Skeletal muscle cell (primary cell): Measurements from ENCODE around the gene SSBP3.

Source experiments
- DNase-seq: peaks from one replicate; pipeline ENCODE4 v3.0.0-alpha.2; 2010; ENCODE audit warnings: low read depth
- H3K4me3 ChIP-seq: 2 replicates; pipeline ENCODE4 v1.5.1; 2011; ENCODE audit warnings: low read depth, mild to moderate bottlenecking, control low read depth, low read length, moderate library complexity

The SSBP3 gene

DNA sequence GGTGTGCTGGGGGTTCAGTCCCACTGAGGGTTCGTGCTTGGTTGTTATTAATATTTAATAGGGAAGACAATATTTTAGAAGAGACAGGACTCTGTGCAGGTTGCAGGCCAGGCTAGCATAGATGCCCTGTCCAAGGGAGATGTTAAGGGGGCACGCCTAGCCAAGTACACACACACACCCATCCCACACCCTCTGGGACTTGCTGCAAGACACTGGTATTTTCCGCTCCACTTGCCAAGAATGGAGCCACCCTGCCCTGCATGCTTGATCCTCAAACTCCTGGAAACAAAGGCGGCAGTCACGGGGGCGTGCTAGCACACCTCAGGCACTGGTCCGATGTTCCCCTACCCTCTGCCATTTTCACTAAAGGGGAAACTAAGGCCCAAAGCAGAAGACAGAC, 107.2 kb downstream of the SSBP3 start:
- H3K4me3 ChIP-seq = no peak overlapping the region
- DNase-seq = no peak

DNA sequence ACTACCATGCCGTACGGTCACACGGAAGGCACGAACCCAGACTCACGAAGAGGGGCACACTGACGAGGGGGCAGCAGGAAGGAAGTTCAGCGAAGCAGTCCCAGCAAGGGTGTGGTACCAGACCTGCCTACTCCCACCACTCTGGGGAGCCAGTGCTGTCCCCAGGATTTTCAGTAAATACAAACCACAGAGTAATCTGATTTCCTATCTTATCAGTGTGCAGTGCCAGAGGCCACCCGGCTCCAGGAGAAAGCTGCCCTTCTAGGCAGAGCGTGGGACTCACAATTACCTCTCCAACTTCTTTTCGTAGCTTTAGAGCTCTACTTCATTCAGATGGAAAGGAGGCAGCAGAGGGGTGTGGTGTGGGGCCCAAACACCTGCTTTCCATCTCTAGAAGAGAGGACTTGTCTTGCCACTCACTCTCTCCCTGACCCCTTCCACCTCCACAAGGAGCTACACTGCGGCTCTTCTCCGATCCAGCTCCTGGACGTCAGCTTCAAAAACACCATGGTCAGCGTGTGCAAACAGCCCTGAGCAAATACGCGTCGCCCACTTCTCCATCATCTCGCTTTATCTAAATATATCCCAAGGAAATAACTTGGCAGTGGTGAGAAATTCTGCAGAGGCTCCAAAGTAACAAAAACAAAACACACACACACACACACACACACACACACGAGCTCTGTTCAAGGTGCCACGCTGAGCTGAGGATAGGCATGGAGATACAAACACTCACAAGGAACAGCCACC, 107.7 kb downstream of the SSBP3 start:
- H3K4me3 ChIP-seq = no peak overlapping the region
- no peak for DNase-seq

DNA sequence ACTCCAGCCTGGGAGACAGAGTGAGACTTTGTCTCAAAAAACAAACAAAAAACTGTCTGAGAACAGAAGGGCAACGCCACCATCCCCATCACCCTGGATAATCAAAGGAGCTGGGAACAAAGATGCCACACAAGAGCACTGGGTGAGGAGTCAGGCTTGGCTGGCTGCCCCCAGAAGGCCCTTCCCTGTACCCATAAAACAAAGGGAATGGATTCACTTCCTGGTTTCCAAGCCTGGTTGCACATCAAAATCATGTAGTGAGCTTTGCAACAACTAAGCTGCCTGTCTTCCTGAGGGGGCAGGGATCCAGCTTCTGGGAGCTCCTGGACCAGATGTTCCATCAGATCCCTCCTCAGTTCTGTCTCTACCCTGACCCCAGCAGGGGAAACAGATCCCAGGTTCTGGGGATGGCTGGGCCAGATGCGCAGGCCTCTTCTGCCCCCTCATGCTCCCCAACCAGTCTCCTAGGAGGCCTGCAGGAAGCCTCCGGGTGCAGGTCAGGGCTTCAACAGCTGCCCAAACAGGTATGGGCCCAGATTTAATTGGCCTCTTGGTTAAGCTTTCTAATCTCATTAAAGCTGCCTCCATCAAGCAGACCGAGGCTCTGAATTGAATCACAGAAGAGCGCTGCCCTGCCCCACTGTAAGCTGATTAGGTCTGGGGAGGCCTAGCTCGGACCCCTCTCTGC, 108.5 kb downstream of the SSBP3 start:
- no peak overlapping the region for H3K4me3 ChIP-seq
- DNase-seq = no peak

DNA sequence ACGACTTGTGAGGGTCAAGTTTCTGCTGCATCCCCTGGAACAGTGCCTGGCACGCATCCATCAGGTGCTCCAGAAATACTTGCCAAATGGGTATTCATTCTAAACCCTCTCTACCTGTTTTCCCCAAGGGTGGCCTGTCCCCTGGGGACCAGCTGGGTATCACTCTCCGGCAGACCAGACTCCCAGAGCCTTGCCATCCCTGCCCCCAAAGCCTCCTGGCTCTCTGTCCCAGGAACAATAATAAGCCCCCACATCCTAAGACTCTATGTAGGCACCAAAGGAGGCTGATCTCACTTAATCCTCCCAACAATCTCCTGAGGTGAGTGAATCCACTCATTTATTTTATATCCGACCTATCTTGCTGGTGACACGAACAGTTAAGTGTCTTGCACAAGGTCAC, 109.5 kb downstream of the SSBP3 start:
- no peak overlapping the region for H3K4me3 ChIP-seq
- DNase-seq = no peak

DNA sequence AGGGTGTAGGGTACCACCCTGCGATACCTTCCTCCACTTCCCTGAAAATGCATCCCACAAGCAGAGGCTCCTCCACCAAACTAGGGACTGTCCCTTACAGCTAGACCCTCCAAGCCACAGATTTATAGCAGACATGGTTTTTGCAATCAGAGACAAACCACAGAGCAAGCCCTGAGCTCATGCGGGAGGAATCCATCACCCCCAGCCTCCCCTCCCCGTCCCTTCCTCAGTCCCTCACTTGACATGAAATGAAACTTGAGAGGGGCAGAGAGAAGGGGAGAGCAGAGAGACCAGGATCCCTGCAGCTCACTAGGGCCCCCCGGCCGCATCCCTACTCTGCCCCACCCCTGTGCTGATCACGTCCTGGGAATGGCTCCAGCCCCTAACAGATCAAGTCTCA, 111.3 kb downstream of the SSBP3 start:
- no peak for DNase-seq
- no peak overlapping the region for H3K4me3 ChIP-seq

DNA sequence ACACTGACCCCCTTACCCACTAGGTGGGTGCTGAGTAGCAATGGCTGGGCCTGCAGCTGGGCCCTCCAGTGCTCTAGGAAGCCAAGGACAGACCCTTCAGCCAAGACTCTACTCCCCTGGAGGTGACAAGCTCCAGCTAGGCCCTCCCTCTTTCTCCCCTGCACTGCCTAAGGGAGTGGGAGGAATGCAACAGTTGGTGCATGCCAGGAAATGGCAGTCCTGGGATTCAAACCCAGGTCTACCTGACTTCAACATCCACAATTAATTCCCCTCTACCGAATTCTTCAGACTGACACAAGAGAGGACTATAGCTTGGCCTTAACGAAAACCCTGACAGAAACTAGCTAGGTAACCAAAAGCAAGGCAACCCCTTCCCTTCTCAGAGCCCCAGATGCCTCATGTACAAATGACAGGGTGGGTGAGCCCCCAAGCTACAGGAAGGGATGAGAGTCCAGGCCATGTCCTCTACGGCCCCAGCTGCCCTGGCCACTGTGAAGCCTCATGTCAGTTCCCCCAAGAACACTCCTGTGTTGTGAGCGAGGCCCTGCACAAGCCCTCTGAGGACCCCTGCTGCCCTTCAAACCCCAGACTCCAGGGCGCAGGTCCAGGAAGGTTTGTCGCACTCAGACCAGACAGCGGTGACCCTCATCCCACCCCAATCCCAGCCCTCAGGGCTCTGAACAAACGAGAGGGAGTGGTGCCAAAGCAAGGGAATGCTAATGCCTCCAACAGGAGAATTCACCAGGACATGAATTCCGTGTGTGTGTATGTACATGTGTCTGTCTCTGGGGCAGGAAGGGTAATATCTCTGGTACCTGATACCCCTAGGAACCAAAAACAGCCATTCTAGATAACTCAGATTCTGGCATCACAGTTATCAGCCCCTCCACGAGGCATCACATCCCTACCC, 113.9 kb downstream of the SSBP3 start:
- H3K4me3 ChIP-seq = no peak overlapping the region
- DNase-seq = no peak

DNA sequence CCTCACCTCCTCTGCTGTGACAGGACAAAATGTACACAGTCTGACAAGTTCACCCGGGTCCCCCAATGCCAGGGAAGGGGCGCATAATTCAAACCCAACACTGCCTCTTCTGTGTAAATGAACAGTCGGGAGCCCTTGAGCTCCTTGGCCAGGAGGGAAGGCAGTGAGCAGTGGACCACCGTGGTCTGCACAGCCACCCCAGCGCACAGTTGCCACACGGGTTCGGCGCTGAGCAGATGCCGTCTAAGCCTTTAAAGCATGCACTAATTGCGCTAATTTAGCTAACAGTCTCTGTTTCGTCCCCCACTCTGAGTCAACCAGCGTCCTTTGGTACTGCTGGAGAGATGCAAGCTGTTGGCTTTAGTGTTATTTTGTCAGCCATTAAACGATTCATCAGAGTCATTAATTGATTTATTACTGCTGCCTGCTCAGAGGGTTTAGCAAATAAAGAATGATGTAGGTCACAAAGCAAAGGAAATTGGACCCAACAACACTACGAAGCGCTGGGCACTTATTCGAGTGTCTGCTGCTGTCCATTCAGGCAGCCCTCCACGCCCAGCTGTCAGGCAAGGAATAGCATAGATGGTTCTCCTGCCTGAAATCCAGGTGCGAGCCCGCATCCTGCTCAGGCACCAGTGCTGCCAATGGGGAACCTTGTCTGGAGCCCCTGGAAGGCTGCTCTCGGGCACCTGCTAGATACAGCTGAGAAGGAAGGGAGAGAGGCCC, 114.8 kb downstream of the SSBP3 start:
- no peak overlapping the region for H3K4me3 ChIP-seq
- no peak for DNase-seq

DNA sequence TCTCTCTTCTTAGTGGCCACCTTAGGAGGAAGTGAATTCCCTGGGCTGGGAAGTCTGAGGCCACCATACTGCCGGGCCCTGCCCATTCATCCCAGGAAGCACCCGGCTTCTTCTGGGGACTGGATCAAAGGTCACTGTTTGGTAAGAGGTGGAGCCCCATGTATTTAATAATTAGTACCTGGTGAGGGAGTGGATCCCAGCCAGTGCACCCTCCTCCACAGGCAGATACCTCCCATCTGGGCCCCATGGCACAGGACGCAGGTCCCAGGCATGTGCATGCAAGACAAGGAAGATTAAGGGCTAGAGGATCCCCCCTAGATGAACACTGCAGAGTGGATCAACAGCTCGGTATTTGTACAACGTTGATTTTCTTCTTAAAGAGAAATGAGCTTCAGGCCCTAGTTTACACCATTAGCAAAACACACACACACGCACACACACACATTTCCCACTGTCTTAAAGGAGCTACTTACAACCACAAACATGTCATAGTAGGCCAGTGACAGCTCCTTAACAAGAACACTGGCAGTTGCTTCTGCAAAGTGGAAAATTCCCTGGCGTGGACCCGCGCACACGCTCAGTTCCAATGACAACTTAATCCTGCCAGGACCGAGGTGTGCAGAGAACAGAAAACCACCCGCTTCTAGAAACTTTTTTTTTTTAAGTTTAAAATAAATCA, 115.5 kb downstream of the SSBP3 start:
- no peak for DNase-seq
- H3K4me3 ChIP-seq = no peak overlapping the region

DNA sequence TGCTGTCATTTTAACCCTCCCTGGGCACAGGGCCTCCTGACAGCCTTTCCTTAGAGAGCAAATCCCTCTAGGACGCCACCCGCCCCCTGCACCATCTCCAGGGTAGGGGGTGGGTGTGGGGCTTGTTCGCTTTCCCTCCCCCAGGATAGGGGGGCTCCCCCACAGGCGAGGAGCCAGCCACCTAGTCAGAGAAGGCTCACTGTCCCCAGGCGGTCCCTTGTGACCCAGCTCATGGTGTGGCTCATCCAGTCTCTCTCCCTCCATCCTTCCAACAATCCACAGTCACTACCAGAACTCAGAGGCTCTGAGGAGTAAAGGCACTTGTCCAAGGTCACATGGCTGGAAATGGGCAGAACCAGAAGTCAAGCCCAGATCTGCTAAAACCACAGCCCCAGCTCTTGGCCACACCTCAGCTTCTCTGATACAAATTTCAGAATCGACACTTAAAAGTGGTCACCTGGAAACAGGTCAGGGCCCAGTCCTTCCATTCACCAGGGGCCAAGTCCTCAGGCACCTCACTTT, 116.4 kb downstream of the SSBP3 start:
- no peak overlapping the region for H3K4me3 ChIP-seq
- no peak for DNase-seq

DNA sequence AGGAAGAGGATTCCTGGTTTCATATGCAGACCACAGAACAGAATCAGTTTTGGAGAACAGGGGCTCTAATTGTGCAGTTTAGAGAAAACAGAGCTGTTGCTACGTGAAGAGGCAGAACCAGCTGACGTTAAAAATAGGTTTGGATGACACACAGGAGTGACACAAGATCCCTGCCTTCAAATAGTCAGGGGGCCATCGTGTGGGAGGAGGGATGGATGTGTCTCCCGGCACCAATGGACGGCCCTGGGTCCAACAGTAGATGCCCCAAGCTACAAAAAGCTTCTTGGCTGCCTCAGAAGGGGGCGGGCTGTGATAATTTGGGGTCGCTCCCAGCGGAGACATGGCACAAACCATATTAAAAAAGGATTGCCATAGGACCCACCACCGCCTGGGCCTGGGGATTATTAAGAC, 118.4 kb downstream of the SSBP3 start:
- no peak for DNase-seq
- H3K4me3 ChIP-seq = no peak overlapping the region

DNA sequence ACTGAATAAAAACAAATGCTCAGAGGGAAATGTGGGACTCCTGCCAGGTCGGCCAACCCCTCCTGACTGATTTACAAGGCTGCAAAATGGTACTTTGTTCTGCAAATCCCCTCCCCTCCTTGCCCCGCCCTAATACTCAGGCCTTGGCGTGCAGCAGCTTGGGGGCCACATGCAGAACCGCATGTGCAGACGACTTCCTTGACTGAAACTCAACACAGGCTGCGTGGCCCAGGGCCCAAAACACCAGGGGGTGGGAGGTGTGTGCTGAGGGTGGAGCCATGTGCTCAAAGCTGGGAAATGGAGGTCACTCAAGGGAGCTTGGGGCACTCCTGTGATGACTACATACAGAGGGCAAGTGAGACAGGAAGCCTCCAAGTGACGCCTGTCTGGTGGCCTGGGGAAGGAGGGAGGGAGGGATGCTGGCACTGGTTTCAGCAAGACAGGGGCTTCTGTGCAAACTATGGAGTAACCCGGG, 119.0 kb downstream of the SSBP3 start:
- DNase-seq = peak; percentile 78
- H3K4me3 ChIP-seq = no peak overlapping the region

DNA sequence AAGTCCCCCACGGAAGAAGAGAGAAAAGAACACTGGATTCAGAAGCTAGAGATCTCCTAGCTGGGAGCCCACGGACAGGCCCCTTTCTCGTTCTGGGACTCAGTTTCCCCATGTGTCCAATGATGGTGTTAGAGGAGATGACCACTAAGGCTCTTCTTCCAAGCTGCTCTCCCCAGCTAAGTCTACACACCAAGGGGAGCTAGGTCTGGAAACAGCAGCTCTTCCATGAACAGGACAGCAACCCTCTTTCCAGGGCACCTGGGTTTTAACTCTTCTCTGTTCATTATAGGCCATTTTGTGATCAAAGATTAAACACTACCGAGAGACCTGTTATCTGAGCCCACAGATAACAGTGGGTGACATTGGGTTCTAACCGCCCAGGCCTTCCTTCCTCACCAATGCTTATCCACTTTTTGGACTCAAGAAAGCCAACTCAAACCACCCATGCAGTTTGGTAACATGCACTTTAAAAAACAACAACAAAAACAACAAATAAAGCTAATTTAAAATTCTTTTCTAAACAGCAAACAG, 120.3 kb downstream of the SSBP3 start:
- no peak for DNase-seq

DNA sequence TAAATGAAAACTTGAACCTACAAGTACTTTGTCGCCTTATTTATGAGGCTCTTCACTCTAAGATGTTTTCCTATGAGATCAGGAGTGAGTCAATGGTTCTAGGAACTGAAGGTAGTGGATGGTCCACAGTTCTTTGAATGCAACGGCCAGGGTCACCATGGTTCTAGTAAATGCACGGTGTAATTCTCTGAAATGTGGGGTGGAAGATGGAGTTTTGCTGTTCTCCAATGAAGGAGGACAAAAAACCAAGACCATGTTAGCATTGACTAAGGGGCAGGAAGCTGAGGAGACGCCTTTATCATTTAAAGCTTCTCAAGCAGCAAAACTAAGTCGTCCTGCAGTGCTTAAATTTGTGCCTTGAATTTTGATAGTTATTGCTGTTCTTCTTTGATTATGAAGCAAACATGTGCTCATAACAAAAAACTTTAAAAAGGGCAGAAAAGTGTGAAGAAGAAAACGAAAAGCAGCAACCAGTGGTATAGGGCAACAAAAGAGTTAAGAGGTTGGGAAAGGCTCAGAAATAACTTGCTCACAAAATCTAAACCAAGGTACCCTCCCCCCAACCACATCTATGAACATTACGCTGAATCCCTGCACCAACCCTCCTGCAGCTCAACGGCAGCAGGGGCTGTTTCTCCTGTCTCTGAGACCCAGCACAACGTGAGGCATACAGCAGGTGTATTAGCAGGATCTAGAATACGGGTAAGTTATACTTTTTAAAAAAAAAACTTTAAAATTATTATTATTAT, 121.2 kb downstream of the SSBP3 start:
- no peak for DNase-seq
- no peak overlapping the region for H3K4me3 ChIP-seq

More for the DNA sequence above, 120.3 kb downstream of the SSBP3 start:
- no peak overlapping the region for H3K4me3 ChIP-seq

DNA sequence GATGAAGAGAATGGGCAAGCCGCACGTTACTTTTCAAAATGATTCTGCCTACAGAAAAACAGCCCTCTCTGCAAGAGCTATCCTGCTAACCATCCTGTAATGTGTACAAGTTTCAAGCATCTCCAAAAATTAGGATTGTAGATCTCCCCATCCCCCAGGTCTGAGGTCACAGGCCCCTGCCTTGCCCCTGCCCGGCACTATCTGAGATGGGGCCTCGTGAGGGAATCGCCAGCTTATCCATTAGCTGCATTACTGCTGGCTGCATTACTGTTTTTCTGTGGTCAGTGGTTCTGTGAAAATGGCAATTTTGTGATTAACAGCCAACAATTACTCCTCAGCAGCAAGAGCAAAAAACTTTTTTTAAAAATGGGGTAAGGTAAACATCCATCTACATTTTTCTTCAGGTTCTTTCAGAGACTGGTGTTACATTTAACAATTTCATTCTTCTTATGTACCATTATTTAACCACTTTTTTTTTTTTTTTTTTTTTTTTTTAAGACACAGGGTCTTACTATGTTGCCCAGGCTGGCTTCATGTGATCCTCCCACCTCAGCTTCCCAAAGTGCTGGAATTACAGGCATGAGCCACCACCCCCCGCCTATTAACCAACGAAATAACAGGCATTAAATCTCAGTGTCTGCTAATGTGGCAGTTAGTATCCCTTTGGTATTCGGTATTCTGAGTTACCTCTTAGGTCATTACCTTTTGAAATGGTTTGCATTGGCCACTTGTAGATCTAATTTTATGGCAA, 122.4 kb downstream of the SSBP3 start:
- no peak for DNase-seq
- H3K4me3 ChIP-seq = no peak overlapping the region

DNA sequence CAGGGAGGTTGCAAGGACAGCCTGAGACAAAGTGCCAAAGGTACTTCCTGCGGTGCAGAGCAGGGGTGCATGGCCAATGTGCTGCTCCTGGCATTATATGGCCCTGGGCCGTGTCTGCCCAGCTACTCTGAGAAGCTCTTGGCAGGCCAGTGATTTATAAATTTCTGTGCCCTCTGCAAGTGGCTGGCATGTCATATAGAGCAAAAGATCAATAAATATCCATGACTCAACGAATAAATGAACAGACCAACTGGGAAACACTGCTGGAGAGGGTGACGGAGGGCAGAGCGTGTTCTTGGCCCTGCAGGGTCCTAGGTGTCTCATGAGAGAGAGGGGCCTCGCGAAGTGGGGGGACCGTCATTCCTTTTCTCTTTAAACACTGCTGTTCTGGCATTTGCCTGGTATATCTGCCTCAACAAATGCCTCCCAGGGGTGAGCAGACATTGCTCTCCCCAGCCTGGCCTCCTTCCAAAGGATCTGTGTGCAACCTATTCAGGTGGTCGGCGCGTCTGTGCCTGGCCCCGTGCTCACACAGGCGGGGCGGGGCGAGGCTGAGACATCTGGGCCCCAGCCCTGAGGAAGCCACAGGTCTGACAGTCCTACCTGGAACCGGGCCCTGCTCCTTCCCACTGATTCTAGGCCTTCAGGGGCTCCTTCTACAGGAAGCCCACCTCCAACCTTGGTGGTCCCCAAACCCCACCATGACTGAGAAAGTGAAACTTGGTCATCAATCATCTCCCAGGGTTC, 123.9 kb downstream of the SSBP3 start:
- no peak for DNase-seq
- no peak overlapping the region for H3K4me3 ChIP-seq

DNA sequence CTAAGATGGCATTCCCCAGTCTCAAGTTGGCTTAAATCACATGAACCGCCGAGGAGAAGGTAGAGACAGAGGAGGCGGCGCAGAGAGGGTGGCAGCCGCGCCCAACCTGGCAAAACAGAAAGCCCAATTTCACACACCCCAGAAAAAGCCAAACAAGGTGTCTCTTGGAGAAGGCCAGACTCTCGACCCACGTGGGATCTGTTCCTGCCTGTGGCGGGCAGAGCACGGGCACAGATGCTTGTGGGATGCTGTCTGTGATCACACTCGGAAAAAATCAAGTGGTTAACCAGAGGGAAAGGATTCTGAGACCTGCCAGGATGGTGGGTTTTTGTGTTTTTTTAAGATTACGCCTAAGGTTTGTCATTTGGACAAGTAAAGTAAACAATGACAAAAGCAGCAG, 125.5 kb downstream of the SSBP3 start:
- H3K4me3 ChIP-seq = no peak overlapping the region
- no peak for DNase-seq
